PC-3 (cell line): ENCODE measurements around the gene RSPRY1. TPM values are rescaled to one million over a fixed set of nuclear protein-coding genes. Genes with fewer than 3 reads are reported as not detected.
A peak's percentile ranks its signal among the peaks of the same experiment; 100 is the strongest.

Experiments used
- ATAC-seq: fragments of 200-7000 bp; cut with Tn5 transposase; 2 replicates; pipeline ENCODE4 v1.9.1; 2020; ENCODE audit warnings: mild to moderate bottlenecking, moderate library complexity
- BruUV-seq: library from RNA; stranded (reverse); fragments of 400-500 nt; replicated peaks from 2 replicates; lab custom pipeline; 2021; lab: Mats Ljungman, UMichigan
- CTCF ChIA-PET: fragments of 300-600 bp; sonication (Branson Sonifier 250); formaldehyde crosslinking; loops from one replicate; lab custom pipeline; 2022; ENCODE audit warnings: antibody characterized with exemption; lab: Charles Lee
- POLR2A ChIA-PET: fragments of 300-600 bp; sonication (Branson Sonifier 250); formaldehyde crosslinking; loops from one replicate; lab custom pipeline; 2022; ENCODE audit warnings: antibody characterized with exemption; ENCODE audit not compliant: unreplicated experiment; lab: Charles Lee
- DNase-seq: peaks from one replicate; pipeline ENCODE4 v3.0.0-alpha.2; 2015
- H2AFZ ChIP-seq: fragments of 300-600 bp; sonication (generic); 2 replicates; pipeline ENCODE4 v1.6.0; 2016; ENCODE audit warnings: antibody characterized with exemption, low read length
- H3F3A ChIP-seq: fragments of 300-600 bp; sonication (generic); one replicate; pipeline ENCODE4 v1.6.0; 2017; ENCODE audit warnings: antibody characterized with exemption, low read length, control low read depth, mild to moderate bottlenecking; ENCODE audit not compliant: unreplicated experiment
- H3K27ac ChIP-seq: fragments of 300-600 bp; sonication (generic); 2 replicates; pipeline ENCODE4 v1.5.1; 2016; ENCODE audit warnings: mild to moderate bottlenecking, low read length
- H3K27me3 ChIP-seq: fragments of 300-600 bp; sonication (generic); 2 replicates; pipeline ENCODE4 v1.6.1; 2016; ENCODE audit warnings: low read length, mixed read lengths
- H3K36me3 ChIP-seq: fragments of 300-600 bp; sonication (generic); 2 replicates; pipeline ENCODE4 v1.6.1; 2016; ENCODE audit warnings: low read depth, mixed run types, low read length, mixed read lengths
- H3K4me1 ChIP-seq: fragments of 300-600 bp; sonication (generic); 2 replicates; pipeline ENCODE4 v1.5.1; 2016; ENCODE audit warnings: low read length; ENCODE audit not compliant: insufficient read depth
- H3K4me2 ChIP-seq: fragments of 300-600 bp; sonication (generic); 2 replicates; pipeline ENCODE4 v1.6.0; 2016; ENCODE audit warnings: low read length
- H3K4me3 ChIP-seq: fragments of 300-600 bp; sonication (generic); 2 replicates; pipeline ENCODE4 v1.5.1; 2016; ENCODE audit warnings: mild to moderate bottlenecking, low read length, mixed read lengths
- H3K79me2 ChIP-seq: fragments of 300-600 bp; sonication (generic); 2 replicates; pipeline ENCODE4 v1.6.1; 2017; ENCODE audit warnings: low read length, mixed read lengths
- H3K9ac ChIP-seq: fragments of 300-600 bp; sonication (generic); 2 replicates; pipeline ENCODE4 v1.6.0; 2016; ENCODE audit warnings: mild to moderate bottlenecking, low read length
- H3K9me2 ChIP-seq: fragments of 300-600 bp; sonication (generic); replicated peaks from 2 replicates; pipeline ENCODE4 v1.6.1; 2016; ENCODE audit warnings: mixed run types, low read length, mixed read lengths
- H3K9me3 ChIP-seq: fragments of 300-600 bp; sonication (generic); 2 replicates; pipeline ENCODE4 v1.6.1; 2016; ENCODE audit warnings: low read length, mixed read lengths
- H4K20me1 ChIP-seq: fragments of 300-600 bp; sonication (generic); 2 replicates; pipeline ENCODE4 v1.6.1; 2016; ENCODE audit warnings: low read length, mixed read lengths
- EZH2 ChIP-seq: fragments of 300-600 bp; sonication (generic); IDR thresholded peaks from one replicate; pipeline ENCODE4 v1.6.1; 2017; ENCODE audit warnings: antibody characterized with exemption, mild to moderate bottlenecking, low read length; ENCODE audit not compliant: unreplicated experiment
- EZH2phosphoT487 ChIP-seq: fragments of 300-600 bp; sonication (generic); IDR thresholded peaks from 2 replicates; pipeline ENCODE4 v1.6.1; 2018; ENCODE audit warnings: mild to moderate bottlenecking, antibody characterized with exemption, low read length, borderline replicate concordance
- intact Hi-C: fragments of 100-400 bp; cut with micrococcal nuclease; formaldehyde crosslinking; loops from 2 replicates; pipeline ENCODE4 v1.9.0; 2023
- total RNA-seq: library from RNA; depleted of rRNA; stranded (reverse); fragments of >200 nt; gene quantifications from 2 replicates; pipeline ENCODE4 v1.2.3, GENCODE V29; 2014
- TF ChIP-seq, protein P1 (sequence below): fragments of 300-600 bp; sonication (generic); conservative IDR thresholded peaks from 2 replicates; pipeline ENCODE4 v1.5.1; 2017; ENCODE audit warnings: antibody characterized with exemption, low read depth, mild to moderate bottlenecking, low read length

Gene RSPRY1
- total RNA-seq, 1 experiment from 2014 or later = 17.5 TPM

DNA sequence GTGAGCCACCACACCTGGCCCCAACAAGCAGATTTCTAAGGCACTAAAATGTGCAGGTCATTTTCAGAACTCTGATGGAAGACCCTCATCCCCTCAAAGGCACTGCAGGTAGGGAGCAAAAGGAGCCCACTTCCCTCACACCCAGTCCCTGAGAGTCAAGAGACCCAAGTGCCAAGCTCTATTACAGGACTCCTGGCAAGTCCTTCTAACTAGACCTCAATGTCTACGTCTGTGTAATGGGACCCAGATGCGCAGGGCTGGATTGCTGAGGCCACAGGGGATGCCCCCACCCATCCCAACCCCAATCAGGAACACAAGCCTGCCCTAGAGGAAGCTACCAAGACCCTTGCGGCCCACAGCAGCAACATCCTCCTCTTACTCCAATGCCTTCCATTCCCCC, 95.7 kb downstream of the RSPRY1 start:
- no peak for DNase-seq
- H3K4me2 ChIP-seq = no peak overlapping the region
- H3F3A ChIP-seq = peaks cover under 1% of the 10 kb centered on the region
- no peaks in the 10 kb centered on the region for H4K20me1 ChIP-seq
- ChIA-PET CTCF (no interaction called here), POLR2A (no interaction called here)
- H3K27ac ChIP-seq = no peak overlapping the region
- H3K4me1 ChIP-seq = peaks cover 34% of the 10 kb centered on the region
- TF ChIP-seq EZH2phosphoT487 = no peak
- TF ChIP-seq, protein P1, sequence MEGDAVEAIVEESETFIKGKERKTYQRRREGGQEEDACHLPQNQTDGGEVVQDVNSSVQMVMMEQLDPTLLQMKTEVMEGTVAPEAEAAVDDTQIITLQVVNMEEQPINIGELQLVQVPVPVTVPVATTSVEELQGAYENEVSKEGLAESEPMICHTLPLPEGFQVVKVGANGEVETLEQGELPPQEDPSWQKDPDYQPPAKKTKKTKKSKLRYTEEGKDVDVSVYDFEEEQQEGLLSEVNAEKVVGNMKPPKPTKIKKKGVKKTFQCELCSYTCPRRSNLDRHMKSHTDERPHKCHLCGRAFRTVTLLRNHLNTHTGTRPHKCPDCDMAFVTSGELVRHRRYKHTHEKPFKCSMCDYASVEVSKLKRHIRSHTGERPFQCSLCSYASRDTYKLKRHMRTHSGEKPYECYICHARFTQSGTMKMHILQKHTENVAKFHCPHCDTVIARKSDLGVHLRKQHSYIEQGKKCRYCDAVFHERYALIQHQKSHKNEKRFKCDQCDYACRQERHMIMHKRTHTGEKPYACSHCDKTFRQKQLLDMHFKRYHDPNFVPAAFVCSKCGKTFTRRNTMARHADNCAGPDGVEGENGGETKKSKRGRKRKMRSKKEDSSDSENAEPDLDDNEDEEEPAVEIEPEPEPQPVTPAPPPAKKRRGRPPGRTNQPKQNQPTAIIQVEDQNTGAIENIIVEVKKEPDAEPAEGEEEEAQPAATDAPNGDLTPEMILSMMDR = no peak
- TF ChIP-seq EZH2 = no peak
- H3K27me3 ChIP-seq = no peaks in the 10 kb centered on the region
- H2AFZ ChIP-seq = no peak overlapping the region
- H3K9me2 ChIP-seq = no peaks in the 10 kb centered on the region
- H3K9me3 ChIP-seq = no peaks in the 10 kb centered on the region
- H3K4me3 ChIP-seq = no peak overlapping the region
- H3K36me3 ChIP-seq = no peaks in the 10 kb centered on the region
- no peak overlapping the region for H3K9ac ChIP-seq
- no TSS peak for BruUV-seq
- ATAC-seq = no peak
- no peaks in the 10 kb centered on the region for H3K79me2 ChIP-seq
- intact Hi-C loops = no loop called here

DNA sequence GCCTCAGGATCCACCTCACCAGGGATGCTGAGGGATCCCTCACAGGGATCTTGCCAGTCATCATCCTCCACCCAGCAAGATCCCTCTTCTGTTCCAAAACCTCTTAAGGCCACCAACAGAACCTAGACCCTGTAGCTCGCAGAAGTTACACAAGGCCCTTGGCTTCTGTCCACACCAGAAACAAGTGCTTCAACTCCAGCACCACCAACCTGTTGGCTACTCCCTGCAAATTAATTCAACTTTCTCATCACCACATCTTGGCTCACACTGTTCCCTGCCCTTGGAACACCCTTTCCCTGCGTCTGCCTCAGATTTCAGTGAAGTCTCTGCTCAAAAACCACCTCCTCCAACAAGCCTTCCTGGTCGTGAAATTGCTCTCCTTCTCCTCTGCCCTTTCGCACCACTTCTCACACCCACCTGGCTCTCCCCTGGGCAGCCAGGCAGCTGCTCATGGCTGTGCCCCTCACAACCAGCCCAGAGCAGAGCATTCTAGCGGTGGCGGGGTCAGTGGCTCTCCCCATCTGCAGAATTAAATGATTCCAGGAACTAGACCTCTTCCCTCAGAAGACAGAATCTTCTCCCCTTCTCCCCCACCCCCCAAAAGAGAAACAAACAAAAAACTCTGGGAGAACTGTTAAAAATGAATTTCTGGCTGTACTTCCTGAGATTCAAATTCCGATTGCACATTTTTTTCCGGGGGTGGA, 96.5 kb downstream of the RSPRY1 start:
- Histone ChIP-seq H3K36me3 (no peaks in the 10 kb centered on the region), H3F3A (no peaks in the 10 kb centered on the region), H3K27ac (no peak overlapping the region), H3K79me2 (no peaks in the 10 kb centered on the region), H3K4me3 (no peak overlapping the region), H3K4me2 (no peak overlapping the region), H4K20me1 (no peaks in the 10 kb centered on the region), H3K9me2 (no peaks in the 10 kb centered on the region), H3K27me3 (no peaks in the 10 kb centered on the region), H2AFZ (no peak overlapping the region), H3K9ac (no peak overlapping the region), H3K9me3 (no peaks in the 10 kb centered on the region), H3K4me1 (peaks cover 25% of the 10 kb centered on the region)
- no peak for ATAC-seq
- TSS peak; percentile 31 for BruUV-seq
- DNase-seq = no peak
- ChIA-PET CTCF (no interaction called here), POLR2A (no interaction called here)
- TF ChIP-seq EZH2phosphoT487 (no peak), EZH2 (no peak)
- TF ChIP-seq, protein P1 = no peak
- intact Hi-C loops = no loop called here

DNA sequence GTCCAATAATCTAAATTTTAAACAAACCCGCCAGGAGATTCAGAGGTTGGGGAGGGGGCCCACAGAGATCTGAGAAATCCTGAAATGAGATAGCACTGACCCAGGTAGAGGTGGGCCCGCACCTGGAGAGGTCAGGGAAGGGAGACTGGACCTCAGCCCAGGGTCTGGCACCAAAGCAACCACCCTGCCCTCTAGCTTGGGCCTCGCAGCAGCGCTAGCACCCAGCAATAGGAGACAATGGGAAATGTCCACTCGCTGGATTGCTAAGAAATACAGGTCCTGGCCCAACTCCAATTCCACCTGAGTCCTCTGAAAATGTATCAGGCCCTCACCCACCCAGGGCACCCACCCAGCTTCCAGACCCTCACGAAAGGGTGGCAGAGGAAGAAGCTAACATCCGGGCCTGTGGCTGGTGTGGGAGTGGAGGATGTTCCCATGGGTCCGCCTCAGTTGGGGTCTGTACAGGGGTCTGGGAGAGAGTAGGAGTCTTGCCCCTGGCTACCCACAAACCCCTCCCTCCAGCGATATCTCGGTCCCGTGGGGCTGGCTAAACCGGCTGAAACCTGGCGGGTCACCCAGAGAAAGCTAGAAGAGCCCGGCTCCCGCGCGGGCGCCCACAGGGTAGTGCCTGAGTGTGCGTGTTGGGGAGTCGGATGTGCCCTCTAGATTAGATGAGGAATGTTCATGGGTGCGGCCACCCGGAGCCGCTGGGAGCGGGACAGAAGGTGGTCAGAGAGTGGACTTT, 97.3 kb downstream of the RSPRY1 start:
- no peak overlapping the region for H2AFZ ChIP-seq
- CTCF ChIA-PET = no interaction called here
- POLR2A ChIA-PET = no interaction called here
- no peak overlapping the region for H3K4me3 ChIP-seq
- ATAC-seq = no peak
- BruUV-seq = no TSS peak
- no peaks in the 10 kb centered on the region for H3K9me2 ChIP-seq
- TF ChIP-seq EZH2 (no peak), EZH2phosphoT487 (no peak)
- TF ChIP-seq, protein P1 = no peak
- H3F3A ChIP-seq = no peaks in the 10 kb centered on the region
- H3K27me3 ChIP-seq = no peaks in the 10 kb centered on the region
- DNase-seq = no peak
- H4K20me1 ChIP-seq = no peaks in the 10 kb centered on the region
- H3K9ac ChIP-seq = no peak overlapping the region
- no peaks in the 10 kb centered on the region for H3K36me3 ChIP-seq
- no peaks in the 10 kb centered on the region for H3K79me2 ChIP-seq
- no peak overlapping the region for H3K27ac ChIP-seq
- H3K9me3 ChIP-seq = no peaks in the 10 kb centered on the region
- intact Hi-C loops = no loop called here
- H3K4me1 ChIP-seq = peaks cover 18% of the 10 kb centered on the region
- no peak overlapping the region for H3K4me2 ChIP-seq
